HFF-Myc (cell line): Measurements from ENCODE around the gene PSMD12.
"Not testable (repeated sequence)": the region's sequence is repeated elsewhere in the genome, so short reads cannot be mapped to it uniquely, and the experiment has no call there.

Experiments used
- DNase-seq: peaks from one replicate; pipeline ENCODE4 v3.0.0-alpha.2; 2011; ENCODE audit warnings: low read depth; ENCODE audit errors: extremely low read depth
- H3K4me3 ChIP-seq: replicated peaks from 2 replicates; pipeline ENCODE4 v1.5.1; 2011; ENCODE audit warnings: low read depth, mild to moderate bottlenecking, control low read depth, low read length
- TF ChIP-seq, protein P1 (sequence below): IDR thresholded peaks from 2 replicates; pipeline ENCODE4 v1.5.1; 2012; ENCODE audit warnings: mild to moderate bottlenecking, low read depth, low read length, control low read depth; ENCODE audit errors: missing control alignments

Gene PSMD12

DNA sequence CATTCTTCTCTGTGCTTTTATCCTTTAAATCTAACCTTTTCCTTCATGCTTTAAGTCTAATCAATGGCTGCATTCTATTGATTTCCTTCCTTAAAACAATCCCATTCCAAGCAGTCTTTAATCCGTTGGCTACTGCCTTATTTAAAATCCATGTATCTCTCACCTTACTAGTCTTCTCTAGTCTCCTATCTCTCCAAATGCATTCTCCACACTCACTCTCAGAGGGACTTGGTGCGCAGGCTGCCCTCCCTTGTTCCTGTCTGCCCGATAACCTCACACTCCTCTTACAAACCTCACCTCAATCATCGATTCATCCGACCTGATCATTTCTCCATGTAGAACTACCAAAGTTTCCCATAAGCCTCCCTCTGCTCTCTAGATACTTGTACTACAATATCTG lies 23.1 kb downstream of the PSMD12 start:
- no peak for DNase-seq
- TF ChIP-seq, protein P1, sequence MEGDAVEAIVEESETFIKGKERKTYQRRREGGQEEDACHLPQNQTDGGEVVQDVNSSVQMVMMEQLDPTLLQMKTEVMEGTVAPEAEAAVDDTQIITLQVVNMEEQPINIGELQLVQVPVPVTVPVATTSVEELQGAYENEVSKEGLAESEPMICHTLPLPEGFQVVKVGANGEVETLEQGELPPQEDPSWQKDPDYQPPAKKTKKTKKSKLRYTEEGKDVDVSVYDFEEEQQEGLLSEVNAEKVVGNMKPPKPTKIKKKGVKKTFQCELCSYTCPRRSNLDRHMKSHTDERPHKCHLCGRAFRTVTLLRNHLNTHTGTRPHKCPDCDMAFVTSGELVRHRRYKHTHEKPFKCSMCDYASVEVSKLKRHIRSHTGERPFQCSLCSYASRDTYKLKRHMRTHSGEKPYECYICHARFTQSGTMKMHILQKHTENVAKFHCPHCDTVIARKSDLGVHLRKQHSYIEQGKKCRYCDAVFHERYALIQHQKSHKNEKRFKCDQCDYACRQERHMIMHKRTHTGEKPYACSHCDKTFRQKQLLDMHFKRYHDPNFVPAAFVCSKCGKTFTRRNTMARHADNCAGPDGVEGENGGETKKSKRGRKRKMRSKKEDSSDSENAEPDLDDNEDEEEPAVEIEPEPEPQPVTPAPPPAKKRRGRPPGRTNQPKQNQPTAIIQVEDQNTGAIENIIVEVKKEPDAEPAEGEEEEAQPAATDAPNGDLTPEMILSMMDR: no peak
- no peak overlapping the region for H3K4me3 ChIP-seq

GRCh38 chr17:67338353-67338752 lies 28.0 kb downstream of the PSMD12 start:
- H3K4me3 ChIP-seq, DNase-seq: not testable (repeated sequence)

DNA sequence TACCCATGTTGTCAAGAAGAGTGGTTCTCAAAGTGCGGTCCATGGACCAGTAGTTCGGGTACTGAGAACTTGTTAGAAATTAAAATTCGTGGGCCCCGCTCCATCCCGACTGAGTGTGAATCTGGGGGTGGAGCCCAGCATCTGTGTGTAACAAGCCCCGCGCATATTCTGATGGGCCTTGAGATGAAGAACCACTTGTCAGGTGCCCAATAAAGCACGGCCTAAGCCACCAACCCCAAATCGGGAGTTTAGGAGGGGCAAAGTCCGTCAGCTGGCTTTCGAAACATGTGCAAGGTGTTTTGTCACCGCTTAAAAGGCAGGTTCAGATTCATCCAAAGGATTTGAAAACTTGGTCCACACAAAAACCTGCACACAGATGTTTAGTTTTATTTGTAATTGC lies 29.5 kb downstream of the PSMD12 start:
- TF ChIP-seq, protein P1: no peak
- DNase-seq: no peak
- H3K4me3 ChIP-seq: no peak overlapping the region

- TF ChIP-seq, protein P1: no peak
- DNase-seq: no peak
- H3K4me3 ChIP-seq: no peak overlapping the region
These were observed 31.0 kb downstream of the PSMD12 start for GRCh38 chr17:67335245-67335835.

- not testable (repeated sequence) for H3K4me3 ChIP-seq, DNase-seq
These were observed 34.2 kb downstream of the PSMD12 start for GRCh38 chr17:67332162-67332508.

- DNase-seq, H3K4me3 ChIP-seq: not testable (repeated sequence)
These were observed 34.8 kb downstream of the PSMD12 start for GRCh38 chr17:67331381-67332161.

DNA sequence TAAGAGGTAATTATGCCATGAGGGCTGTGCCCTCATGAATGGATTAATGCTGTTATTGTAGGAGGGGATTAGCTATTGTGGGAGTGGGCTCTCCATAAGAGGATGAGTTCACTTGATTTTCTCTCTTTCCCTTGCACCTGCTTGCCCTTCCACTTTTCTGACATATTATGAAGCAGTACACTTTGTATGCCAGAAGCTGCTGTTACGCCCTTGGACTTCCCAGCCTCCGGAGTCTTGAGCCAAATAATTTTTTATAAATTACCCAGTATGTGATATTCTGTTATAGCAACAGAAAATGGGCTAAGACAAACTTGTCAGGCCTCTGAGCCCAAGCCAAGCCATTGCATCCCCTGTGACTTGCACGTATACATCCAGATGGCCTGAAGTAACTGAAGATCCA lies 38.4 kb downstream of the PSMD12 start:
- H3K4me3 ChIP-seq: no peak overlapping the region
- TF ChIP-seq, protein P1: no peak
- no peak for DNase-seq

GRCh38 chr17:67326959-67327745 lies 39.2 kb downstream of the PSMD12 start:
- not testable (repeated sequence) for DNase-seq, H3K4me3 ChIP-seq
